GM19043 (cell line): ENCODE data around the gene NRXN3.

Source experiments
- ATAC-seq: cut with Tn5 transposase; IDR thresholded peaks from one replicate; pipeline ENCODE4 v1.9.1; 2021; ENCODE audit warnings: low read depth; ENCODE audit not compliant: unreplicated experiment

Gene NRXN3

DNA sequence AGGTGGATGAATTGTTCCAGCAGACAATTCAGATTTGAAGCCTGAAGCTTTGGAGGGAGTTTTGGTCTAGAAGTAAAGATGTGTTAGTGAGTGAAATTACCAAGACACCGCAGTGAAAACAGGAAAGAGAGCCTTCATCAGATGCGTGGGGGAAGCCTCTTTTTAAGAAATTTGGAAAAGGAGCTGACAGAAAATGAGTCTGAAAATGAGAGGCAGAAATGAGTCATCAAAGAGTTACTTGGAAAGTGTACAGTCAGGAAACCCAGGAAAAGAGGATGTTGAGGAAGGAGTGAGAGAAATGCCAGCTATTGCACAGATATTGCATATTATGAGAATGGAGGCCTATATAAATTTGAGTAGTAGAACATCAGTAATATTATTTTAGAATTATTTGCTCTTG, 520.7 kb downstream of the NRXN3 start:
- no peak for ATAC-seq

GRCh38 chr14:78697341-78697740, 527.2 kb downstream of the NRXN3 start:
- ATAC-seq = no peak

GRCh38 chr14:78698991-78699390, 528.8 kb downstream of the NRXN3 start:
- no peak for ATAC-seq

GRCh38 chr14:78700236-78700635, 530.1 kb downstream of the NRXN3 start:
- no peak for ATAC-seq

GRCh38 chr14:78701246-78701645, 531.1 kb downstream of the NRXN3 start:
- ATAC-seq = no peak

- no peak for ATAC-seq
Measured at GRCh38 chr14:78704965-78705364, 534.8 kb downstream of the NRXN3 start.

DNA sequence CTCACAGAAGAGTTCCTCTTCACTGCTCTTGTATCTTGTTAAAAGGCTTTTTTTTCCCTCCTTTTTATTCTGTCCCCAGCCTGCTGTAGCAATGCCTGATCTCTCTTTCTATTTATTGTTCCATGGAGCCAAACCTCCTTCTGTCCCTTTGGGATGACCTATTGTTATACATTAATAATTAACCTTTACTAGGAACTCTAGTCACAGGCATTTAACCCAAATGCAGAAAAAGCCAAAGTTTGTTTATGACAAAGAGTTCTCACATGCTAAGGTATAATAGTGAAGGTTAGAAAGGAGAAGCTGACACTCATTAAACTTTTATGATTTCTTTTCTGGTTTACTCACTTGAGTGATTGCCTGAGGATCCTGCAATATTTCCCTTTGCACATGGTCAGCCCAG, 535.8 kb downstream of the NRXN3 start:
- ATAC-seq = no peak

DNA sequence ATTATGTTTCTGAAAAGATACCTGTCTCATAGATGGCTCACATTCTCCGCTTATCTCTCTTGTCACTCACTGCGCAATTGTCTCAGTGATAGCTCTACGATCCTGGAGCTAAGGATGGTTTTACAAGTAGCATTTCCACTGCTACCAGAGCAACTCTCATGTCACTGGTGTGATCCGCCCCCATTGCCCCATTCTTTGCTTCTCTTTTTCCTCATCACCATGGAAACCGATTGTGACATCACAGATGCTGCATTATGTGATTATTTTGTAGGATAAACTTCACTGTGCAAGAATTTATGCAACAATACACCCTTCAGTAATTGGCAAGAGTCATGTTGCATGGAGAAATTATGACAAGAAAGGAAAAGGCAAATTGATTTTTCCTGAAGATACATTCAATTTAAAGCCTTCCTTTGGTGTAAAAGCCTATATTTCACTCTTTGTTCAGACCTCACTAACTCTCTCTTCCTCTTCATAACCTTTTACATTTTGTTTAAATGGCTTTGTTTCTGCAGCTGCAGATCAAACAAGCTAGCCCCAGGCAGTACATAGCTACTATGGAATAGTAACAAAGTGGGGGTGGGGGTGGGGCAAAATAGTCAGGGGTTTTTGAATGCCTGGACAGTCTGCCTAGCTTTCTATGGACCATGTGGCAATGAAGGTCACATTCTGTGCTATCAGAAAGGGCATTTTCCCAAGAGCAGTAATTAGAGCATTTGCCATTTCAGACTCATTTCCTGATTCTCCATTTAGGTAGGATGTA, 539.8 kb downstream of the NRXN3 start:
- no peak for ATAC-seq

- no peak for ATAC-seq
Measured at GRCh38 chr14:78710963-78711362, 540.8 kb downstream of the NRXN3 start.

DNA sequence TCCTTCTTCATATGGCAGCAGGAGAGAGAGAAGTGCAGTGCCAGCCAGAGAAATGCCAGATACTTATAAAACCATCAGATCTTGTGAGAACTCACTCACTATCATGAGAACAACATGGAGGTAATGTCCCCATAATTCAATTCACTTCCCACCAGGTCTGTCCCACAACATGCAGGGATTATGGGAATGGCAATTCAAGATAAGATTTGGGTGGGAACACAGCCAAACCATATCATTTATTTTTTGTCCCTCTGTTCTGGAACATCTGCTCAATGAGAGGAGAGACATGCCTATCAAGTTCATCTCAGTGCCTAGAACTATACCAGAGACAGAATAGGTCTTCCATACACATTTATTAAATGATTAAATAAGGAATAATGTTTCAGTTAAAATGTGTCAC, 543.5 kb downstream of the NRXN3 start:
- ATAC-seq = no peak

DNA sequence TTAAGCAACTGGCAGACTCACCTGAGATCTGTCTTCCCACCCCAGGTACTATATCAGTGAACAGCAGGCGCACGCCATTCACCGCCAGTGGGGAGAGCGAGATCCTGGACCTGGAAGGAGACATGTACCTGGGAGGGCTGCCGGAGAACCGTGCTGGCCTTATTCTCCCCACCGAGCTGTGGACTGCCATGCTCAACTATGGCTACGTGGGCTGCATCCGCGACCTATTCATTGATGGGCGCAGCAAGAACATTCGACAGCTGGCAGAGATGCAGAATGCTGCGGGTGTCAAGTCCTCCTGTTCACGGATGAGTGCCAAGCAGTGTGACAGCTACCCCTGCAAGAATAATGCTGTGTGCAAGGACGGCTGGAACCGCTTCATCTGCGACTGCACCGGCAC, 544.5 kb downstream of the NRXN3 start:
- ATAC-seq = no peak

GRCh38 chr14:78721756-78722480, 551.7 kb downstream of the NRXN3 start:
- no peak for ATAC-seq

GRCh38 chr14:78725086-78725485, 554.9 kb downstream of the NRXN3 start:
- ATAC-seq = no peak

GRCh38 chr14:78737116-78737515, 566.9 kb downstream of the NRXN3 start:
- no peak for ATAC-seq

GRCh38 chr14:78737601-78738000, 567.4 kb downstream of the NRXN3 start:
- ATAC-seq = no peak

- no peak for ATAC-seq
Measured at GRCh38 chr14:78746086-78746595, 576.0 kb downstream of the NRXN3 start.

DNA sequence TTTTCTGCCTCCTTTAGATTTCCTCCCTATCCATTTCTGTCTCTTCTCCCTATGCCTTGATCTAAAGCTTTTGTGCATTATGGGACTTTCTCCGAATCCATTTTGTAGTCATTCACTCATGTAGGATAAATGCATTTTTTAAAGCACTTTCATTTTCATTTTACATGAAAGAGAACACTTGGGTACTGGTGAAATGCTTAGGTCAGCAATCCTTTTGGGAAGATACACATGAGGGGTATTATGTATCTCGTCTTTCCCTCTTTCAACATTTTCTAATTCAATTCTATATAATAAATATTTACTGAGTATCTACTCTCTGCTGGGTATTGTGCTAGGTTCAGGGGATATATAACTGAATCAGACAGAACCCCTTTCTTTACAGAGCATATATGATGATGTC, 577.6 kb downstream of the NRXN3 start:
- ATAC-seq = no peak

GRCh38 chr14:78752518-78753188, 582.5 kb downstream of the NRXN3 start:
- no peak for ATAC-seq

- no peak for ATAC-seq
Measured at GRCh38 chr14:78754059-78754458, 583.9 kb downstream of the NRXN3 start.

GRCh38 chr14:78758333-78758732, 588.2 kb downstream of the NRXN3 start:
- peak; percentile 63 for ATAC-seq

GRCh38 chr14:78762331-78762730, 592.2 kb downstream of the NRXN3 start:
- ATAC-seq = no peak
